ENCODE data around the gene SETD5. TPM values are rescaled to one million over a fixed set of nuclear protein-coding genes. Genes with fewer than 3 reads are reported as not detected.

Gene SETD5
- total and polyA plus RNA-seq, 2 of the 8 experiments (the other 6 are each of a cell fraction or from before 2014, with no cell fraction given), result 108 to 234 TPM

DNA sequence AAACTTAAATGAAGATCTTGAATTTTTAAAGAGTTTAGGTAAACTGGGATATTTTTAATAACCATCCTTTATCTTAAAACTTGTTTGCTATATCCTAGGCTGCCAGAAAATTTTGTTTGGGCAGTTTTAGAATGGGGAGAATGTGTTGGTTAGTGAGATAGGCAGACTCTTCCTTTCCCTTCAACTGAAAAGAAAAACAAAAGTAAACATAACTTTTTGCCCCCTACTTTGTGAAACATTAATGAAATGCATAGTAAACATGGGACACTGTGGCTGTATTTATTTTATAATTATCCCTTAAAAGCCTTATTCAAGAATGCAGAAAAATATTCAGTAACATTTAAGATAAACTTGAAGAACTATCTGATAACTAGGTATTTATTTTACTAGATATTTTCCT lies 31.0 kb downstream of the SETD5 start:
- no peak overlapping the region for H3K4ac ChIP-seq (replicated peaks; ENCODE audit: insufficient read length, low read depth, low read length)
- H3K18ac ChIP-seq (ENCODE audit: extremely low read depth, low read length), result no peak overlapping the region
- H2BK15ac ChIP-seq (ENCODE audit: low read length), result no peak overlapping the region
- no peak overlapping the region for H4K5ac ChIP-seq (ENCODE audit: insufficient read length, low read depth, low read length)
- no peak overlapping the region for H3K4me3 ChIP-seq (ENCODE audit: extremely low read depth in 1 of 4, insufficient read depth in 2 of 4, low read depth in 3 of 4, low read length in 4 of 4)
- no peak overlapping the region for H2BK20ac ChIP-seq (ENCODE audit: low read length)
- peaks cover 2% of the 10 kb centered on the region in 2 experiments for H4K20me1 ChIP-seq (replicated peaks in 1 of 2; ENCODE audit: control insufficient read depth in 1 of 2, insufficient read depth in 2 of 2, low read length in 2 of 2)
- FAIRE-seq (no peak), DNase-seq (ENCODE audit: low read depth in 1 of 2, low spot score in 2 of 2) (no peak)
- H2BK5ac ChIP-seq (ENCODE audit: low read depth, low read length), result no peak overlapping the region
- no peak overlapping the region for H2AK5ac ChIP-seq (ENCODE audit: low read depth, low read length)
- H4K91ac ChIP-seq (replicated peaks; ENCODE audit: insufficient read length, low read length), result no peak overlapping the region
- no peak overlapping the region for H2BK12ac ChIP-seq (ENCODE audit: low read depth, low read length)
- H3K79me1 ChIP-seq (ENCODE audit: low read depth, low read length), result peaks cover 2% of the 10 kb centered on the region; the same call in 1 of the 2 replicates
- H2BK120ac ChIP-seq (replicated peaks; ENCODE audit: low read depth, low read length), result no peak overlapping the region
- H3K14ac ChIP-seq (ENCODE audit: insufficient read length), result no peak overlapping the region
- peaks cover 29 to 93% (median 57%) of the 10 kb centered on the region in 4 experiments for H3K36me3 ChIP-seq (ENCODE audit: control insufficient read depth in 2 of 4, insufficient read depth in 4 of 4, low read length in 3 of 4)
- no peak overlapping the region for H3K23ac ChIP-seq (ENCODE audit: insufficient read length)
- no peak overlapping the region for H3K9ac ChIP-seq (replicated peaks in 1 of 4; ENCODE audit: extremely low read depth in 1 of 4, low read depth in 3 of 4, low read length in 3 of 4)
- no peak overlapping the region for H3K56ac ChIP-seq (replicated peaks; ENCODE audit: insufficient read length, low read depth, low read length)
- peaks cover 0 to 92% of the 10 kb centered on the region in 2 experiments; a peak in 3 of 4 replicates for H3K79me2 ChIP-seq (ENCODE audit: control insufficient read depth in 1 of 2, insufficient read depth in 2 of 2, low read length in 2 of 2)
- no peaks in the 10 kb centered on the region for H3K27me3 ChIP-seq (replicated peaks in 1 of 4; ENCODE audit: control insufficient read depth in 3 of 4, extremely low read depth in 1 of 4, insufficient read depth in 3 of 4, low read length in 3 of 4)
- POLR2A ChIA-PET (ENCODE audit: partially characterized antibody), result interaction anchor here (1.6 to 13.9 kb wide), 2 partner anchors 9 to 33 kb away, joined by 3 to 300 read pairs; partner anchors contain the start of gene SETD5
- H2AFZ ChIP-seq (ENCODE audit: low read length), result no peak overlapping the region
- CTCF ChIA-PET (ENCODE audit: partially characterized antibody), result no interaction called here
- H3K4me1 ChIP-seq (replicated peaks in 1 of 4; ENCODE audit: control insufficient read depth in 3 of 4, insufficient read depth in 4 of 4, low read length in 3 of 4), result no peaks in the 10 kb centered on the region
- no peak overlapping the region for H3K27ac ChIP-seq (ENCODE audit: low read depth, low read length)
- H3K4me2 ChIP-seq (ENCODE audit: insufficient read depth in 1 of 2, low read depth in 2 of 2, low read length in 2 of 2), result no peak overlapping the region
- no peaks in the 10 kb centered on the region for H3K9me3 ChIP-seq (ENCODE audit: insufficient read depth in 2 of 2, low read depth in 1 of 2, low read length in 1 of 2)
- H4K8ac ChIP-seq (ENCODE audit: extremely low read depth, insufficient read depth, low read length), result no peak overlapping the region
- no peaks in the 10 kb centered on the region for H3K23me2 ChIP-seq (ENCODE audit: low read depth, low read length)
- TF ChIP-seq SAP30 (IDR thresholded peaks at IDR 0.05; ENCODE audit: insufficient read depth, insufficient replicate concordance, low read length) (no peak), NANOG (IDR thresholded peaks at IDR 0.05; ENCODE audit: insufficient read depth, low read depth, low read length, poor library complexity, severe bottlenecking) (no peak), CEBPB (IDR thresholded peaks at IDR 0.05; ENCODE audit: low read depth, low read length) (no peak), ASH2L (IDR thresholded peaks at IDR 0.05; ENCODE audit: low read length) (no peak), CREB1 (IDR thresholded peaks at IDR 0.05) (no peak)
- TF ChIP-seq, protein P1, sequence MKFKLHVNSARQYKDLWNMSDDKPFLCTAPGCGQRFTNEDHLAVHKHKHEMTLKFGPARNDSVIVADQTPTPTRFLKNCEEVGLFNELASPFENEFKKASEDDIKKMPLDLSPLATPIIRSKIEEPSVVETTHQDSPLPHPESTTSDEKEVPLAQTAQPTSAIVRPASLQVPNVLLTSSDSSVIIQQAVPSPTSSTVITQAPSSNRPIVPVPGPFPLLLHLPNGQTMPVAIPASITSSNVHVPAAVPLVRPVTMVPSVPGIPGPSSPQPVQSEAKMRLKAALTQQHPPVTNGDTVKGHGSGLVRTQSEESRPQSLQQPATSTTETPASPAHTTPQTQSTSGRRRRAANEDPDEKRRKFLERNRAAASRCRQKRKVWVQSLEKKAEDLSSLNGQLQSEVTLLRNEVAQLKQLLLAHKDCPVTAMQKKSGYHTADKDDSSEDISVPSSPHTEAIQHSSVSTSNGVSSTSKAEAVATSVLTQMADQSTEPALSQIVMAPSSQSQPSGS (IDR thresholded peaks at IDR 0.05; ENCODE audit: low read length), result no peak

Data from H1 (cell line).